ENCODE measurements around the gene DYNLRB1. TPM values are rescaled to one million over a fixed set of nuclear protein-coding genes. Genes with fewer than 3 reads are reported as not detected.

The DYNLRB1 gene
- total RNA-seq = 117 and 129 TPM in 2 replicates

GRCh38 chr20:34516247-34517113 lies at the start of gene DYNLRB1:
DYNLRB1 (plus strand) TSS chr20:34516422; CDS start chr20:34516459, 37 bp downstream.

DNA sequence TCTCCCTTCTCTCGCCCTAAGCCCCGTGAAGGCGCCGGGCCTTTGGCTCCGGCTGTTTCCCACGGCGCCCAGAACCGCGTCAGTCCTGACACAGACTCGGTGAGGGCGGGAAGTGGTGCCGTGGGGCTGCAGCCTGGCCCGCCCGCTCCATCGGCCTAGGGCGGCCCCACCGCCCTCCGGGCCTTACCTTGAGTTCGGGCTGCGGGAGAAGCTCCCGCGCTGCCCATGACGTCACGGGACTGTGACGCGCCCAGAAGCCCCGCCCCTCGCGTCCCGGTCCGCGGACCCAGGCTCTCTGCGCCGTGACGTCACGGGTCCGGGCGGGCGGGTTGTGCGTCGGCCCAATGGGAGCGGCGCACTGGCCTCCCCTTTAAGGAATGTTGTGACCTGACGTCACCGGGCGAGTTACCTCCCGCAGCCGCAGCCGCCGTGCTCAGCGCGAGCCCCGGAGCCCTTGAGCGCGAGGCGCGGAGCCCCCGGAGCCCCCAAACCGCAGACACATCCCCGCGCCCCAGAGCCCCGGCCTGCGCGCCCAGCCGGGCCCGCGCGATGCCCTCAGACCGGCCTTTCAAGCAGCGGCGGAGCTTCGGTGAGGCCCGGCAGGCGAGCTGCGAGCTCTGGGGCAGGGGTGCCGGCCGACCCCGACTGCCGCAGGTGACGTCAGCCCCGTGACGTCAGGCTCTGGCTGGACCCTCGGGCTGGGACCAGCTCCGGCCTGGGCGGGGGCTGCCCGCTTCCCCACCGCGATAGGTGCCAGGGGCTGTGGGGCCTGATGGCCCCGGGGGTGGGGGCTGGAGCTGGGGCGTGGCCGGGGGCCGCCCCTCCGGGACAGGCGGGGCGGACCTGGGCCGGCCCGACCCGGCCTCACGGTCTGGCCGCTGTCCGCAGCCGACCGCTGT lies 42.3 kb downstream of the DYNLRB1 start, which contains the start of gene MAP1LC3A:
Gene MAP1LC3A (plus strand): TSS at position 399 of the 899 bp plus-strand sequence. CDS start 151 bp downstream, at position 550.

Other genes with a start within 250 kb of the DYNLRB1 start
- 129 and 152 TPM in 2 replicates for gene AHCY, start 213.1 kb upstream of the DYNLRB1 start, total RNA-seq
- gene ITCH, start 153.1 kb upstream of the DYNLRB1 start, total RNA-seq = 30.4 and 31.3 TPM in 2 replicates
- 67.1 and 108 TPM in 2 replicates for gene MAP1LC3A, start 42.3 kb downstream of the DYNLRB1 start, total RNA-seq
- 10.3 and 12.6 TPM in 2 replicates for gene PIGU, start 160.7 kb downstream of the DYNLRB1 start, total RNA-seq
- gene TP53INP2, start 187.9 kb downstream of the DYNLRB1 start, total RNA-seq = 7.2 and 7.8 TPM in 2 replicates